Ishikawa (cell line): ENCODE measurements around the gene COMMD6.

Experiments used
- CEBPB ChIP-seq: IDR thresholded peaks from 2 replicates; pipeline ENCODE4 v1.6.1; 2012
- CREB1 ChIP-seq: IDR thresholded peaks from 2 replicates; pipeline ENCODE4 v1.6.1; 2012; ENCODE audit warnings: low read depth
- EGR1 ChIP-seq: IDR thresholded peaks from 2 replicates; pipeline ENCODE4 v1.6.1; 2012
- EP300 ChIP-seq: IDR thresholded peaks from 2 replicates; pipeline ENCODE4 v1.6.1; 2012; ENCODE audit warnings: borderline replicate concordance
- FOXM1 ChIP-seq: IDR thresholded peaks from 2 replicates; pipeline ENCODE4 v1.6.1; 2012; ENCODE audit warnings: low read depth, borderline replicate concordance
- NFIC ChIP-seq: IDR thresholded peaks from 2 replicates; pipeline ENCODE4 v1.6.1; 2012
- RAD21 ChIP-seq: IDR thresholded peaks from 2 replicates; pipeline ENCODE4 v1.6.1; 2012; ENCODE audit warnings: low read depth
- TAF1 ChIP-seq: IDR thresholded peaks from 2 replicates; pipeline ENCODE4 v1.6.1; 2012; ENCODE audit warnings: low read depth, mild to moderate bottlenecking
- TCF12 ChIP-seq: IDR thresholded peaks from 2 replicates; pipeline ENCODE4 v1.6.1; 2012; ENCODE audit warnings: low read depth
- TEAD4 ChIP-seq: IDR thresholded peaks from 2 replicates; pipeline ENCODE4 v1.6.1; 2012
- YY1 ChIP-seq: IDR thresholded peaks from 2 replicates; pipeline ENCODE4 v1.6.1; 2012; ENCODE audit warnings: low read depth
- ZBTB7A ChIP-seq: IDR thresholded peaks from 2 replicates; pipeline ENCODE4 v1.6.1; 2012; ENCODE audit warnings: low read depth
- TF ChIP-seq, protein P1 (sequence below): IDR thresholded peaks from 2 replicates; pipeline ENCODE4 v1.6.1; 2012; ENCODE audit warnings: low read depth, mild to moderate bottlenecking
- TF ChIP-seq, protein P2 (sequence below): IDR thresholded peaks from 2 replicates; pipeline ENCODE4 v1.6.1; 2012
- TF ChIP-seq, protein P3 (sequence below): IDR thresholded peaks from 2 replicates; pipeline ENCODE4 v1.6.1; 2012

COMMD6 gene

DNA sequence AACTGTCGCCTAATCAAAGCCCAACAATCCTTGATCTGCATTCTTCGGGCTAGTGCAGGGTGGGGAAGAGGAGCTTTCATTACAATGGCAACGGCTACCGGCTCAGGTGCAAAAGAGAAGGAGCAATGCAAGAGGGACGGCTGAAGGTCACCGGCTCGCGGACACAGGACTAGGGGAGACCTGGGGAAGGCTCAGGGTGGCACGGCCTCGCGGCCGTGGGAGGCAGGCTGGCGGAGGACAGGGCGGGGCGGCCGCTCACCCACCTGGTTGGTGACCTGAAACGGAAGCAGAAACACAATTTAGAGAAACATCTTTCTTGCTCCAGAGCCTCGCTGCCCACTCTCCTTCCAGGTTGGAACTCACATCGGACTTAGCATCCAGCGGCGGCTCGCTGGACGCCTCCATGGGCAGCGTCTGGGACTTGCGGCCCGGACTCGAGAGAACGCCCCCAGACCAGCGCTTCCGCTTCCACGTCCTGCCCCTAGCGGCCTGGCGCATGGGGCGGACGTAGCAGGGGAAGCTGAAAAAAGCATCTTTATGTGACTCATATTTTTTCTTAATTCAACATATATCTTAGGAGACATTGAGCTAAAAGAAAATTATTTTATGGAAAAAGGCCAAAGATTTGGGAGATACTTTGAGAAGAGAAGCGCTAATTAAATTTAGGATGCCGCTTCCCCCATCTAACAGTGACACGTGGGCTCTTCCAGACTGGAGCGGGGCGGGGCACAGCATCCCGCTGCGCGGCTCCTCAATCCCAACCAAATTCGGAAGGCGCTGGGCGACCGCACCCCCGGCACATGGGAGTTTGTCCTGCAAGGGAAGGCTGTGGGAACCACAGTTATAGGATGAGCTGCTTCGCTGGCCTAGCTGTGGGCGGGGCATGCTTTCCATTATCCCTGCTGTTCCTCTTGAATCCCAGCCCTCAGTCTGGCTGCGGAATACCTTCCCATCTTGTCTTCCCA, at the start of gene COMMD6:
Gene COMMD6, minus strand, starts transcription at position 441 of the 965 bp plus-strand sequence. Its CDS starts 36 bp downstream, at position 405.
- TF ChIP-seq FOXM1 (peak; percentile 51; the same call in 1 of the 2 replicates), TAF1 (peak; percentile 93), EGR1 (no peak; the same call in 1 of the 2 replicates), TCF12 (no peak), RAD21 (no peak), EP300 (peak; percentile 44), NFIC (no peak), TEAD4 (no peak; the same call in 1 of the 2 replicates), CEBPB (no peak; the same call in 1 of the 2 replicates), ZBTB7A (no peak), YY1 (peak; percentile 80), CREB1 (peak; percentile 47; the same call in 1 of the 2 replicates)
- TF ChIP-seq, protein P1, sequence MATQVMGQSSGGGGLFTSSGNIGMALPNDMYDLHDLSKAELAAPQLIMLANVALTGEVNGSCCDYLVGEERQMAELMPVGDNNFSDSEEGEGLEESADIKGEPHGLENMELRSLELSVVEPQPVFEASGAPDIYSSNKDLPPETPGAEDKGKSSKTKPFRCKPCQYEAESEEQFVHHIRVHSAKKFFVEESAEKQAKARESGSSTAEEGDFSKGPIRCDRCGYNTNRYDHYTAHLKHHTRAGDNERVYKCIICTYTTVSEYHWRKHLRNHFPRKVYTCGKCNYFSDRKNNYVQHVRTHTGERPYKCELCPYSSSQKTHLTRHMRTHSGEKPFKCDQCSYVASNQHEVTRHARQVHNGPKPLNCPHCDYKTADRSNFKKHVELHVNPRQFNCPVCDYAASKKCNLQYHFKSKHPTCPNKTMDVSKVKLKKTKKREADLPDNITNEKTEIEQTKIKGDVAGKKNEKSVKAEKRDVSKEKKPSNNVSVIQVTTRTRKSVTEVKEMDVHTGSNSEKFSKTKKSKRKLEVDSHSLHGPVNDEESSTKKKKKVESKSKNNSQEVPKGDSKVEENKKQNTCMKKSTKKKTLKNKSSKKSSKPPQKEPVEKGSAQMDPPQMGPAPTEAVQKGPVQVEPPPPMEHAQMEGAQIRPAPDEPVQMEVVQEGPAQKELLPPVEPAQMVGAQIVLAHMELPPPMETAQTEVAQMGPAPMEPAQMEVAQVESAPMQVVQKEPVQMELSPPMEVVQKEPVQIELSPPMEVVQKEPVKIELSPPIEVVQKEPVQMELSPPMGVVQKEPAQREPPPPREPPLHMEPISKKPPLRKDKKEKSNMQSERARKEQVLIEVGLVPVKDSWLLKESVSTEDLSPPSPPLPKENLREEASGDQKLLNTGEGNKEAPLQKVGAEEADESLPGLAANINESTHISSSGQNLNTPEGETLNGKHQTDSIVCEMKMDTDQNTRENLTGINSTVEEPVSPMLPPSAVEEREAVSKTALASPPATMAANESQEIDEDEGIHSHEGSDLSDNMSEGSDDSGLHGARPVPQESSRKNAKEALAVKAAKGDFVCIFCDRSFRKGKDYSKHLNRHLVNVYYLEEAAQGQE: no peak
- TF ChIP-seq, protein P2, sequence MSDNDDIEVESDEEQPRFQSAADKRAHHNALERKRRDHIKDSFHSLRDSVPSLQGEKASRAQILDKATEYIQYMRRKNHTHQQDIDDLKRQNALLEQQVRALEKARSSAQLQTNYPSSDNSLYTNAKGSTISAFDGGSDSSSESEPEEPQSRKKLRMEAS: peak; percentile 91
- TF ChIP-seq, protein P3, sequence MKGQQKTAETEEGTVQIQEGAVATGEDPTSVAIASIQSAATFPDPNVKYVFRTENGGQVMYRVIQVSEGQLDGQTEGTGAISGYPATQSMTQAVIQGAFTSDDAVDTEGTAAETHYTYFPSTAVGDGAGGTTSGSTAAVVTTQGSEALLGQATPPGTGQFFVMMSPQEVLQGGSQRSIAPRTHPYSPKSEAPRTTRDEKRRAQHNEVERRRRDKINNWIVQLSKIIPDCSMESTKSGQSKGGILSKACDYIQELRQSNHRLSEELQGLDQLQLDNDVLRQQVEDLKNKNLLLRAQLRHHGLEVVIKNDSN: peak; percentile 32

DNA sequence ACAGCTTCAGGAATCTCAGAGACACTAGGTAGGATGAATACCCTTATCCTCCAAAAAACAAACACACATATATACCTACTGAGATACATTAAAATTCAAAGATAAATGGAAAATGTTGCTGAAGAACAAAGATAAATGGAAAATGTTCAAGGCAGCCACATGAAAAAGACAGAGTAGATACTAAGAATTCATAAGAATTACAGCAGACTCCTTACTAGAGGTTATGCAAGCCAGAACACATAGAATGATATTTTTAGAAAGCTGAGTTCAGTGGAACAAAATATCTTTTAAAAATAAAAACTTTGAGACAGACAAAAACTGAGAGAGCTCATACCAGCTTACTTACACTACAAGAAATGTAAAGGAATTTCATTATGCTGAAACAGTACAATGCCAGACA, 47.5 kb upstream of the COMMD6 start:
- TF ChIP-seq, protein P2: no peak
- TF ChIP-seq EGR1: no peak
- no peak for TF ChIP-seq YY1
- TF ChIP-seq, protein P3: no peak
- TF ChIP-seq EP300: no peak
- no peak for TF ChIP-seq RAD21
- TF ChIP-seq TCF12: no peak
- no peak for TF ChIP-seq TEAD4

DNA sequence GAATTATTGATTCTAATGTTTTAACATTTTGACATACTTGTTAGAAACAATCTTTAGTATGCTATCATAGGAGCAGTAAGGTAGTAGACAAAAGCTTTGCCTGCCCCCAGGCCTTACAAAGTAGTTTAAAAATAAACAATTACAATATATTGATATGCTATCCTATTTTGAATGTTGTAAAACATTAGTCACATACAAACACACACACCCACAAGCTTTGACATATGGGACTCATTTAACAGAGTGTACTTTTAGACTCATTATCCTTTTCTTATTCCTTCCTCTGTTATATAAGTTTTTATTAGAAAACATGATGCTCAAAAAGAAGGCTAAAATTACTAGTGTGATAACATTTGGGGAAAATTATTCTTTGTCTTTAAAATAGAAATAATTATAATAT, 45.5 kb upstream of the COMMD6 start:
- TF ChIP-seq ZBTB7A (no peak), RAD21 (no peak), TAF1 (no peak), TCF12 (no peak), NFIC (no peak), YY1 (no peak), FOXM1 (no peak), CREB1 (no peak), EGR1 (no peak)
- TF ChIP-seq, protein P1: no peak

DNA sequence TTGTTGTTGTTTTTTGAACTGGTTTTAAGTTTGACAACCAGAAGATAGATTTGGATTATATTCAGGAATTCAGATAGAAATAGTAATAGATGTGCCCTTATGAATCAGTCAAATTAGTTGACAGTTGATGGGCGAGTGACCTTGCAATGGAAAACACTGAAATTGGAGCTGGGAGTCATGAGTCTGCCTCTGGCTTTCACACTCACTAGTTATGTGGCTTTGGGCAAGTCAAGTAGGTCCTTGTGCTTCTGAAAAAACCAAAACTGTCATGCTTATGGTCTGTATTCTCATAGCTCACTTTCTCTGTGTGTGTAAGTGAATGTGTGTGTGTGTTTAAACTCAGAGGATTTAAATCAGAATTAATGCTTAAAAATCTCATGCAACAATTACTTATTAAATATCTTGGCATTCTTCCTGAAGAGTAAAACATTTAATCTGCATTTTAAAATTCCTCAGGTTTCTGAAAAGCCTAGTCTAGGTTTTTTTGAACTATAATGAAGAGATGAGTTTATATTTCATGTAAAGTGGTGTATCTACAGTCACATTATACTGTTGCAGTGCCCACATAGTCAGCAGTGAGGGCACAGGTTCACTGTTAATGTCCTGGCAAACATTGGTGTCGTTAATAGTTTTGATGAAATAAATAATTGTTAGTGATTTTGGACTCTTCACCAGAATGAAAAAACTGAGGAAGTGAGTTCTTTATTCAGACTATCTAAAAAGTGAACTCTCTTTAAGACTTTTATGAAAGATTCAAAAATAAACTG, 44.4 kb upstream of the COMMD6 start:
- TF ChIP-seq TCF12 (no peak), NFIC (no peak), TEAD4 (no peak), ZBTB7A (no peak), TAF1 (no peak)
- TF ChIP-seq, protein P1: no peak
- TF ChIP-seq, protein P2: no peak
